Measurements from ENCODE around the gene JMJD4.
"Not testable (repeated sequence)": the region's sequence is repeated elsewhere in the genome, so short reads cannot be mapped to it uniquely, and the experiment has no call there.

The JMJD4 gene

GRCh38 chr1:227731241-227731677, 3.8 kb downstream of the JMJD4 start:
- DNase-seq, result no peak

- DNase-seq, result no peak
Observed at GRCh38 chr1:227730630-227731151, 4.4 kb downstream of the JMJD4 start.

GRCh38 chr1:227729881-227730629, 5.0 kb downstream of the JMJD4 start:
- no peak for DNase-seq

GRCh38 chr1:227729144-227729880, 5.8 kb downstream of the JMJD4 start:
- no peak for DNase-seq

- no peak for DNase-seq
Observed at GRCh38 chr1:227728892-227729143, 6.3 kb downstream of the JMJD4 start.

- DNase-seq, result peak; percentile 82
Observed at GRCh38 chr1:227728059-227728891, 6.8 kb downstream of the JMJD4 start.

GRCh38 chr1:227726924-227727599, 8.0 kb downstream of the JMJD4 start:
- no peak for DNase-seq

GRCh38 chr1:227726318-227726717, 8.8 kb downstream of the JMJD4 start:
- no peak for DNase-seq

GRCh38 chr1:227725046-227725445, 10.1 kb downstream of the JMJD4 start:
- DNase-seq, result no peak

- DNase-seq, result no peak
Observed at GRCh38 chr1:227723474-227723873, 11.6 kb downstream of the JMJD4 start.

GRCh38 chr1:227718932-227719331, 16.2 kb downstream of the JMJD4 start:
- DNase-seq, result no peak

GRCh38 chr1:227712648-227713047, 22.5 kb downstream of the JMJD4 start:
- no peak for DNase-seq

- not testable (repeated sequence) for DNase-seq
Observed at GRCh38 chr1:227710474-227710873, 24.6 kb downstream of the JMJD4 start.

GRCh38 chr1:227709451-227709850, 25.7 kb downstream of the JMJD4 start:
- DNase-seq, result no peak

- no peak for DNase-seq
Observed at GRCh38 chr1:227707846-227708245, 27.3 kb downstream of the JMJD4 start.

- DNase-seq, result not testable (repeated sequence)
Observed at GRCh38 chr1:227701631-227702030, 33.5 kb downstream of the JMJD4 start.

GRCh38 chr1:227697321-227697864, 37.7 kb downstream of the JMJD4 start:
- DNase-seq, result no peak

- DNase-seq, result no peak
Observed at GRCh38 chr1:227685807-227686206, 49.3 kb downstream of the JMJD4 start.

Measured in NCI-H2171 (cell line).